Measurements from ENCODE around the gene ZBTB12.

- TF ChIP-seq GATA2 (IDR thresholded peaks at IDR 0.05; ENCODE audit: low read depth, low read length) = no peak
- no peak for TF ChIP-seq GATA3 (IDR thresholded peaks at IDR 0.05; ENCODE audit: low read depth, low read length)
Observed at GRCh38 chr6:31882344-31882743, 19.5 kb downstream of the ZBTB12 start.
